GM18873 (cell line): ENCODE data around the gene POU1F1.
"Not testable (repeated sequence)": the region's sequence is repeated elsewhere in the genome, so short reads cannot be mapped to it uniquely, and the experiment has no call there.

Experiments used
- ATAC-seq: cut with Tn5 transposase; IDR thresholded peaks from one replicate; pipeline ENCODE4 v1.9.1; 2021; ENCODE audit warnings: mild to moderate bottlenecking, moderate library complexity, moderate number of reproducible peaks; ENCODE audit not compliant: unreplicated experiment, low FRiP score

The POU1F1 gene

DNA sequence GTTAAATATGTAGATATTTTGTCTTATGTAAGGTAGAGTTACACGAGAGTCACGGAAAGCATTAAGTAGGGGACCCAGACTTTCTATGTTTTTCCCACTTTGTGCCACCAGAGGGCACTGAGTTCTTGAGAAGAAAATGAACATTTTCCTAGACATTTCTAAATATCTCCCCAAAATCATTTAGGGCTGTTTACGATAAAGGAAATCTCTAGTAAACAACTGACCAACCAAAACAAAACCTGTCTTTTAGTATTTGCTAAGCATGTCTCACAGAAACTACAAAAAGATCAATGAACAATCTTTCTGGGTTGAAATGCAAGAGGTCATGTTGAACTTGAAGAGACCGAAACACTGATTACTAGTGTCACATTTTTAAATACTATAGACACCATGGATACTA lies 16.1 kb downstream of the POU1F1 start:
- ATAC-seq = peak; percentile 59

DNA sequence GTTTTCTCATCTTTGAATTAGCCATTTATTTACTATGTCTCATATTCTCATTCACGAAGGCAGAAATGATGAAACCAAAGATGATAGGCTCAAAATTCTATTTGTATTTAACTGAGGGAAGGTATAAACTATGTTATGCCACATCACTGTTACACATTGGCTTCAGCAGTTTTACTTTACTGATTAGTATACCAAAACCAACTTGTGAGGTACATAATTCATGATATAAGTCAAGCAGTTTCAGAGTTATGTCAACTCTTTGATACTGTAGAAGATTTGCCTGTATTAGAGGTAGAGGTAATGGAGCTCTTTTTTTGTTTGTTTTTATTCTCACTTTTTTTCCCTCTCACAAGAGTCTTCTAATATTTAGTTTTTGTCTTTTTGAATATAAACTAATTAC lies 26.4 kb downstream of the POU1F1 start:
- ATAC-seq = no peak

DNA sequence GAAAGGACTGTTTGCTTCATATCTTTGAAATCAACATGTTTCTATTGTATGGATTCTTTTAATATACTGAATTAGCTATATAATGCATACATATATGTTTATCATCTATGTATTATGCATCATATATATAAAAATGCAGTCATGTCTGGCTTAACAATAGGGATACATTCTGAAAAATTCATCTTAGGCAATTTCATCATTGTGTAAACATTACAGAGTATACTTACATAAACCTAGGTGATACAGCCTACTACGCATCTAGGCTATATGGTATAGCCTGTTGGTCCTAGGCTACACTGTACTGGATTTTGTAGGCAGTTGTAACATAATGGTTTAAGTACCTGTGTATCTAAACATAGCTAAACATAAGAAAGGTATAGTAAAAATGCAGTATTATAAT lies 27.6 kb downstream of the POU1F1 start:
- ATAC-seq = no peak

DNA sequence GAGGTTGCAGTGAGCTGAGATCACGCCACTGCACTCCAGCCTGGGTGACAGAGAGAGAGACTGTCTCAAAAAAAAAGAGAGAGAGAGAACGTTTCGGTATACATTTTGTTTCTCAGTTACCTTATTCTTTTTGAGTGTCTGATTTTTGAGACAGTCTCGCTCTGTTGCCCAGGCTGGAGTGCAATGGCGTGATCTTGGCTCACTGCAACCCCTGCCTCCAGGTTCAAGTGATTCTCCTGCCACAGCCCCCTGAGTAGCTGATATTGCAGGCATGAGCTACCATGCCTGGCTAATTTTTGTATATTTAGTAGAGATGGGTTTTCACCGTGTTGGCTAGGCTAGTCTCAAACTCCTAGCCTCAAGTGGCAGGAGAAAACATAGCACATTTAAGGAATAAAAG lies 28.2 kb downstream of the POU1F1 start:
- not testable (repeated sequence) for ATAC-seq

DNA sequence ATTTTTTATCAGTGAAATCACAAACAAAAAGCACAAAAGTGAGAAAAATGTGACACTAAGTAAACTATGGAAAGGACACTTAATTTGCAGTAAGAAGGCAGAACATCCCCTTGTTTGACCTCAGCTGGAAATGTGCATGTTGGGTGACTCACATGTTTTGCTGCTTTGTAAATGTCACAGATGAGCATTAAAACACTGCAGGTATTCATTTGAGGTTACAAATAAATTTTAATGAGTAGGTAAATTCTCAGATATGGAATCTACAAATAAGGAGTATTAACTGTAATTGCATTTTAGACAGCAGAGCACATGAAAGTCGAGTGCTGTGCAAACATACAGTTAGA lies 29.0 kb downstream of the POU1F1 start:
- ATAC-seq = no peak

DNA sequence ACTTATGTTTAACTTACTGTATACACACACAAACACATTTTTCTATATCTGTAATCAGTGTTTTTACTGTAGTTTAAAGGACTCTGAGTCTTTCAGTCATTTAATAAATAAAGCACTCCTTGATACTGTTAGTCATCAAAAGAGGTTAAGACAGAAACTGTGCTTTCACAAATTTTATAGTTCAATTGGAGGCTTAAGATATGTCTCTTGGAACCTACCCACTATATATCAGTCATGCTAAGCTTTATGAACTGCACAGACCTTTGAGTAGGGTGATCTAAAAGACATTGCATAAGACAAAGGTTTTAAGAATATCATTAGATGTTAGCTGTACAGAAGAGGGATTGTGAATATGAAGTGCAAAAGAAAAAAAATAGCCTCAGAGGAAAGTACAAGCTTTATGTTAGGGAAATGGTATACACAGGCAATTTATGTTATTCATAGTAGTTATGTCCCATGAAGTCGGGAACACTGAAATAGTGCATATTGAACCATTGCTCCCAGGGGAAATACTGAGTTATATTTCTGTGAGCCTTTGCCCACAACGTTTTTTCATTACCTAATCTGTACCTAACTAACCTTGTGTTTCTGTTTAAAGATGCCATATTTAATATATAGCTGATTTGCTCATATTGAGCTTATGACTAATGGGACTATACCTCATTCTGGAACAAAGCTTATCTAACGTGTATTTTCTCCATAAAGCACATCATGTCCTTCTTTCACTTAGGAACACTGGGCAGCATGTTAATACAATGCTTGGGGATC lies 29.5 kb downstream of the POU1F1 start:
- no peak for ATAC-seq

DNA sequence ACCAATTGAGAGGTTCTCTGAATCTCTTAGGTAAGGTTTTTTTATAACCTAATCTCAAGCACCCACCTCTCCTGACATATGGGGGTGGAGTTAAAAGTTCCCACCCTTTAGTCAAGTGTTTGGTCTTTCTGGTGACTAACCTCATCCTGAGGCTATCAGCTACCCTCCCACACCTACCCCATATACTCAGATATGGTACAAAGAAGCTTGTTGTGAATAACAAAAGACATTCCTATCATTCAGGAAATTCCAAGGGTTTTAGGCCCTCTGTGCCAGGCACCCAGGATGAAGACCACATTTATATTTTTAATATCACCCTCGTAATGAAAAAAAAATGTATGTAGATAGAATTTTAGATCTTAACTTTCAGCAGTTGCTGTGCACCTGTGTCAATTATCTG lies 40.3 kb downstream of the POU1F1 start:
- no peak for ATAC-seq

DNA sequence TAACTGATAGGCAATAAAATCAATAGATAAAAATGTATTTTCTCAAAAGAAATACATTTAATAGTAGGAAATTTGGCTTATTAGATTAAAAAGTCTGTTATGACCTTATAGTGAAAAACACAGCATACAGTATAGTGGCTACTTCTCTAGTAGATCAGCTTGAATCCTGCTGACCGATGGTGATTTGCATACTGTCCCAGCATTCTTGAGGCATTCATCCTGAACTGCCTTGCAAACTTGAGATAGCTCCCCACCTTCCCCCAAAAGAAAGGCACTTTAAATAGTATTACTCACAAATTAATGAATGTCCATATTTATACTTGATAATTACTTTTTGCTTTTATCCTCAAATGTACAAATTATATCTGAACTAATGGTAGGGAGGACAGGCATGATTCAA lies 42.6 kb downstream of the POU1F1 start:
- ATAC-seq = no peak

DNA sequence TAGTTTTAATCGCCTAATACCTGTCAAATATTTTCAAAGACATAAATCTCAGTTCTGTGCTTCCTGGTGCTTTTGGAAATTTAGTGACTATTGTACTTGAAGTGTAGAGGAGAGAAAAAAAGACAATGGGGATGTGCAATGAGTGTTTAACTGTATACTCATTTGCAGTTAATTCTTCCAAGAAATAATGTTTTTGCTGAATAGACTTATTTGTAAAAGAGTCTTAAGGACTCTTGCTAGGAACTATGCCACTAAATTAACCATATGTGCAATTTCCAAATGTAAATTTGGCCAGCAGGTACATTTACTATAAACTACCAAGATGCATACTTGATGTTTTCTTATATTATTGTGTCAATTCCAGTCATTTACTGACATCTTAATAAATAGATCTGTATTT lies 47.3 kb downstream of the POU1F1 start:
- no peak for ATAC-seq

DNA sequence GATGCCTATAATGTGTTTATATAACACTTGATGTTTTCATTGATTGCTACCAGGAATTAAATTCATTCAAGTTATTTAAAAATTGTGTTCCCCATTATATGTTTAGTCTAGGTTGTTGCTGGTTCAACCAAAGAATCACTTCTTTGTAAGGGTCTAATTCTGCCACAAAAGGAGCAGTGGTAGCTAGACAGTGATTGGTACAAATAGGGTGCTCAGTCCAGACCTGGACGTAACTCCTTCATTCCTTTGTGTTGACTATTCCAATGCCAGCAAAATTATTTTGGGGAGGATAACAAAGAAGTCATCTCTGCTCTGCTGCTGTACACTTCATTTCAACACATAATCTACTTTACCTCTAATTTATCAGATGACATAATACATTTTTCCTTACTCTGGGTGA lies 48.1 kb downstream of the POU1F1 start:
- no peak for ATAC-seq

DNA sequence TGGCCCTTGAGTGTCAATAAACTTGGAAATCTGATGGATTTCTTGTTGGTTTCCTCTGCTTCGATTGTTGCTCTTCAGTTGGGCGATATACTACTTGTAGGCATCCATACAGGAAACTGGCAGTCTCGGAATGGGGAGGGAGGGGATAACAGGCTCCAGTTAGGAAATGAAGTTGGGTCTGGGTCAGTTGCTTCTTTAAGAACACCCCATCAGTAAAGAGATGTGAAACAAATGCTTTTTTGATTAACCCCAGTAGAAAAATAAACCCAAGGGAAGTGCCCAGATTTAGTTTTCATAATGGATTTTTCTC lies 48.6 kb downstream of the POU1F1 start:
- ATAC-seq = peak; percentile 1

DNA sequence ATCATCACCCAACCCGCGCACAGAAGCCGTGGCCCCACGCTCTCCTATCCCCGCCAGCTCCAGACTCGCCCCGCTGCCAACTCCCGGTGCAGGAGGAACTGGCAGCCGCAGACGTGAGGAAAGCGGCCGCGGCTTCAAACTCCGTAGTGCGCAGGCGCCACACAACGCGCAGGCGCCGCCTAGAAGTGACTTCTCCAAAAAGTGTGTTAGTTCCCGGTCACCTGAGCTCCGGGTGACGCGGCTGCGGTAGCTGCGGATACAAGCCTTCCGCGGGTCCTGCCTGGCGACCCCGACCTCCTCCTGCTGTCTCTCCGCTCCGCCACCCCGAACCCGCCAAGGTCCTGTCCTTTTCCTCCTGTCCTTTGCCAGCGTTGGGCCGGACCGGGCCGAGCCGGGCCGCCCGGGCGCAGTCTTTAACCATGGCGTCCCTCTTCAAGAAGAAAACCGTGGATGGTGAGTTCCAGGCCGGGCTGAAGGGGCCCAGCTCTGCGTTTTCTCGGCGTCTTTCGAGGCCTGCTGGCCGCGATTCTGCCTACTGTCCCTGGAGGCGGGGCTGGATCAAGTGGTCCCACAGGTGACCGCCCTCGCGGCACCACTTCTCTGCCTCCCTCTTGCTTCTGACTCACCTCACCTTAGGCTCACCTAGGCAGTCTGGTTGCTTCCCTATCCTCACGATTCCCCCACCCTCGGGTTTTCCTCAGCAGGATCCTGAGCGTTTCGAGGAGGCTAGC lies 49.1 kb downstream of the POU1F1 start, which contains the start of gene CHMP2B:
CHMP2B (plus strand) TSS at position 206 of the 731 bp plus-strand sequence; CDS start at position 420, 214 bp downstream.
- peak; percentile 95 for ATAC-seq

DNA sequence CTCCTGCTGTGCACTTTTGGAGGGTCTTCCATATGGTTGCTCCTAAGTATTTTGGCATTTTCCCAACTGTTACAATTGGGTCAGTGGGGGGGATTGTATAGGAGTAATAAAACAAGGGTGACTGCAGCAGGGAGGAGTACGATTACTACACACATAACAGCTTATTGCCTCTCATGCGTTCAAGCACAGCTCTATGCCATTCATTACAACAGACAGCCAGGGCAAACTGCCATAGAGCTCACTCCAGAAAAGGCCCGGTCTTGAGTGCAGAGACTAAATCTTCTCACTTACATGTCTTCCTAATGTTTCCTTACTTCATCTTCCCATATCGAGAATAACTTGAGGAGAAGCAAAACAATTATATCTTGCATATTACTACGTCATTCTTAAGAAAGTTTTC lies 50.7 kb downstream of the POU1F1 start:
- no peak for ATAC-seq

DNA sequence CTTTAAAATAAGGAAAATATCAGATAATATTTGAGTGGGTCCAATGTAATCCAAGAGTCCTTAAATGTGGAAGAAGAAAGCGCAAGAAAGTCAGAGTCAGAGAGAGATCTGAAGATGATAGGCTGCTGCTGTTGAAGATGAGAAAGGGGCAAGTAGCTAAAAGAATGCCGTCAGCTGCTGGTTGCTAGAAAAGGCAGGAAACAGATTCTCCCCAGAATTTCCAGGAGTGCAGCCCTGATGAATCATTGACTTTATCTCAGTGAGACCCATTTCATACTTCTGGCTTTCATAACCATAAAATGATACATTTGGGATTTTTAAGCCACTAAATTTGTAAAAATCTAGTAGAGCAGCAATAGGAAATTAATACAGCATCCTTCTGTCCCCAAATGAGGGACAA lies 56.8 kb downstream of the POU1F1 start:
- no peak for ATAC-seq

DNA sequence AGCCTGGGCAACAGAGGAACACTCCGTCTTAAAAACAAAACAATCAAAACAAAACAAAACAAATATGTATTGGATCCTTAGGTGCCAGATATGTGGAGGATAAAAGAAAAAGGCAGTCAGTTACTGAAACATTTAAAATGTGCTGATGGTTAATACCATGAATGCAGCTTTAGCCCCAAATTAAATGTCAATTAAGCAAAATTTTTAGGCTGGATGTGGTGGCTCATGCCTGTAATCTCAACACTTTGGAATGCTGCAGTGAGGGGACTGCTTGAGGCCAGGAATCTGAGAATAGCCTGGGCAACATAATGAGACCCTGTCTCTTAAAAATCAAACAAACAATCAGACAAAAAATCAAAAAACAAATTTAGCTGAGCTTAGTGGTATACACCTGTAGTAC lies 57.8 kb downstream of the POU1F1 start:
- ATAC-seq = no peak
